ENCODE results near the gene COL6A2.
"Not testable (repeated sequence)": the region's sequence is repeated elsewhere in the genome, so short reads cannot be mapped to it uniquely, and the experiment has no call there.

COL6A2 gene

GRCh38 chr21:46159841-46160656 lies 62.1 kb downstream of the COL6A2 start:
- no peak for DNase-seq

DNA sequence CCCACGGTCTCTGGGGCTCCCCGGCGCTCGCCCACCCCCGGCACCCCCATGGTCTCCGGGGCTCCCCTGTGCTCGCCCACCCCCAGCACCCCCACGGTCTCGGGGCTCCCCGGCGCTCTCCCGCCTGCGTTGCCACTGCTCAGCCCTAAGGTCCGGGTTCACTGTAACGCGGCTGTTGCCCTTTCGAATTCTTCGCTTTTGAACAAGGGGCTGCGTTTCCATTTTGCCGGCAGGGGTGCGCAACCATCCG lies 62.7 kb downstream of the COL6A2 start:
- DNase-seq, result no peak

- DNase-seq, result no peak
Observed at GRCh38 chr21:46160907-46161632, 63.2 kb downstream of the COL6A2 start.

- no peak for DNase-seq
Observed at GRCh38 chr21:46161633-46162592, 64.0 kb downstream of the COL6A2 start.

- DNase-seq, result no peak
Observed at GRCh38 chr21:46163380-46163779, 65.5 kb downstream of the COL6A2 start.

DNA sequence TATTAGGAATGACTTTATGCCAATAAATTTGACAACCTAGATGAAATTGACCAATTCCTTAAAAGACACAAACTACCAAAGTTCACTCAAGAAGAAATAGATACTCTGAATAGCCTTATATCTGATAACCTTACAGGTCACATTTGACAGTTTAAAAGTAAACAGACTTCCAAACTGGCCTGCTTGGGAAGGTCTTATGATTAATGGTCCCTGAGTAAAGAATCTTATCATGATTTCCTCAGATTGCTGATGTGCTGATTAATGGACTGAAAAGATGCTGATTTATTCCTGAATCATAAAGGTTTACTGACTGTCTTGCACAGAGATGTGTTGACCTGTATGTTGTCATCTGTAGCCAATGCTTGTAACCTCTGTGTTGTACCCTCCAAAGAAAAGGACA lies 67.2 kb downstream of the COL6A2 start:
- no peak for DNase-seq

DNA sequence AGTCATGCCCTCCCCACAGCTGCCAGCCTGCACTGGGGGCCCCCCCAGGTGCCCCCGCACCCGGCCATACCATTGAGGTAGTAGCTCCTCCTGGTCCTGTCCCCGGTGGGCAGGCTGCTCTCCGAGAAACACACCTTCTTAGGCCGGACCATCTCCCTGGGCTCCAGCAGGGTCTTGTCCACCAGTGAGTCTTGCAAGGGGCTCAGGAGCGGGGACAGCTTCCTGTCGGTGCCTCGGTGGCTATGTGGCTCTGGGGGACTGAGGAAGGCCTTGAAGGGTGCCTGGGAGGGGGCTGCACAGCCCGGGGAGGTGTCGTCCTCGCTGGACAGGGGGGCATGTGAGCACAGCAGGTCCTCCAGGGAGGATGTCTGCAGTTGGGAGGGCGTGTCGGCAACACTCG lies 70.3 kb downstream of the COL6A2 start:
- no peak for DNase-seq

GRCh38 chr21:46168659-46169386 lies 70.9 kb downstream of the COL6A2 start:
- no peak for DNase-seq

GRCh38 chr21:46170436-46171193 lies 72.7 kb downstream of the COL6A2 start:
- DNase-seq, result not testable (repeated sequence)

DNA sequence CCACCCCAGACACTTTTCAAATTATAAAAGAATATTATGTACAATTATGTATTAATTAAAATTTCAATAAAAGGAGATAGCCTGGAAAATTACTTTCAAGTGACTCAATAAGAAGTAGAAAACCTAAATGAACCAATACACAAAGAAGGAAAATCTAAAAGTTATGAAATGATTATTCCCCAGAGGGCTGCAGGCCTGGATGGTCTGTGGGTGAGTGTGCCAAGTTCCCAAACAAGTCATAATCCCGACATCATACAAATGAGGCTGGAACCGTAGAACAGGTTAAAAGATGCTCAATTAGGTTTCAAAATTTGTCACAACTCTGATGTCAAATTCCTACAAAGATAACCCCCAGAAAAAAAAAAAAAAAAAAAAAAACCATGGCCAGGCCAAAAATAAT lies 73.7 kb downstream of the COL6A2 start:
- no peak for DNase-seq

DNA sequence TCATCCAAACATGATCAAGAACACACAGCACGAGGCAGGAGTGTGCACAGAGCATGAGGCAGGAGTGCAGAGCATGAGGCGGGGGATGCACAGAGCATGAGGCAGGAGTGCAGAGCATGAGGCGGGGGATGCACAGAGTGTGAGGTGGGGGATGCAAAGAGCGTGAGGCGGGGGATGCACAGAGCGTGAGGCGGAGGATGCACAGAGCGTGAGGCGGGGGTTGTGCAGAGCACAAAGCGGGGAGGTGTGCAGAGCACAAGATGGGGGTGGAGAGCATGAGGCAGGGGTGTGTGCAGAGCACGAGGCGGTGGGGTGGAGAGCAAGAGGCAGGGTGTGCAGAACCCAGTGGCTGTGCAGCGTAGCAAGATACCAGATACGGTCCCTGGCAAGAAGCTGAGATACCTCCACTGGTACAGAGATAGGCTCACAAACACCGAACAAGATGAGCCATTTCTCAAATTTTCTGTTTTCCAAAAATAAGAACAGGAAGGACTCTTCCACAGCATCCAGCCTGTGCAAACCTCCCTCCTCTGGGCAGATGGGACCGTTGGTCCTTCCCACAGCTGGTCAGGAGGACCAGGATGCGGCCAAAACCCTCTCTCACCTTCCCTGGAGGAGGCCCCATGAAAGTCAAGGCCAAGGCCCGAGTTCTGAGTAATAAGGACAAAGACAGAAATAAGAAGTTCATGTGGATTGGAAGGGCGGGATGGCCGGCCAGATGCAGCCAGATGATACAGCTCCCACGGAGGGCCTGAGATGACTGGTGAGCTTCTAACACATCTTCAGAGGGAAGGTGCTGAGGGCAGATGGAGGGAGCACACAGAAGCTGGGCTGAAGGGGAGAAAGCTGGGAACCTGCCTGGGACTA lies 74.3 kb downstream of the COL6A2 start:
- DNase-seq, result no peak

- no peak for DNase-seq
Observed at GRCh38 chr21:46172863-46173528, 75.1 kb downstream of the COL6A2 start.

DNA sequence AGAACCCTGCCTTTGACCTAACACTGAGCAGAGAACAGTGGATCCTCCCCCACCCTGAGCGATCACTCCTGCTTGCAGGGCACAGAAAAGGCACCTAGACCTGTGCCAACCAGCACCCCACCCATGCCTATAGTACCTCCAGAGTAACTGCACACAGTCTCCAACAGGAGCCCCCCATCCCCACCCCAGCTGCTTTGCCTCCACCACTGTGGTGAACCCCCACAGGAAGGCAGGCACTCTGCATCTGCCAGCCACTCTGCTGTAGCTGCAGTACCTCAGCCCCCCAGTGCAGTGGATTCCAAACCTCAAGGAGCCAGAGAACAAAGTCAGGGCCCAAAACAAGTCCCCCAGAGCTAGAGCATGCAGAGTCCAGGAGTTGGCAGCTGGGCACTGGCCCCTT lies 75.7 kb downstream of the COL6A2 start:
- no peak for DNase-seq

DNA sequence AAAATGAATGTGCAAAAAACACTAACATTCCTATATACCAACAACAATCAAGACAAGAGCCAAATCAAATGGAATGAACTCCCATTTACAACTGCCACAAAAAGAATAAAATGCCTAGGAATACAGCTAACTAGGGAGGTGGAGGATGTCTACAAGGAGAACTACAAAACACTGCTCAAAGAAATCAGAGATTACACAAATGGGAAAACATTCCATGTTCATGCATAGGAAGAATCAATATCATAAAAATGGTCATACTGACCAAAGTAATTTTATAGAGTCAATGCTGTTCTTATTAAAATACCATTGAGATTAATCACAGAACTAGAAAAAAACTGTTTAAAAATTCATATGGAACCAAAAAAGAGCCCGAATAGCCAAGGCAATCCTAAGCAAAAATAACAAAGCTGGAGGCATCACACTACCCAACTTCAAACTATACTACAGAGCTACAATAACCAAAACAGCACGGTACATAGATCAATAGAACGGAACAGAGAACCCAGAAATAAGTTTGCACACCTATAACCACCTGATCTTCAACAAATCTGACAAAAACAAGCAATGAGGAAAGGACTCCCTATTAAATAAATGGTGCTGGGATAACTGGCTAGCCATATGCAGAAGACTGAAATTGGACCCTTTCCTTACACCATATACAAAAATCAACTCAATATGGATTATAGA lies 78.7 kb downstream of the COL6A2 start:
- DNase-seq, result not testable (repeated sequence)

- no peak for DNase-seq
Observed at GRCh38 chr21:46178961-46179360, 81.0 kb downstream of the COL6A2 start.
